PC-9 (cell line): Measurements from ENCODE around the gene SMARCA4. TPM values are rescaled to one million over a fixed set of nuclear protein-coding genes. Genes with fewer than 3 reads are reported as not detected.
A peak's percentile ranks its signal among the peaks of the same experiment; 100 is the strongest.
"Not testable (repeated sequence)": the region's sequence is repeated elsewhere in the genome, so short reads cannot be mapped to it uniquely, and the experiment has no call there.

Source experiments
- BruUV-seq: library from RNA; stranded (reverse); fragments of 400-500 nt; replicated peaks from 2 replicates; lab custom pipeline; 2021; lab: Mats Ljungman, UMichigan
- CTCF ChIA-PET: fragments of 300-600 bp; sonication (Branson Sonifier 250); formaldehyde crosslinking; loops from one replicate; lab custom pipeline; 2022; ENCODE audit warnings: antibody characterized with exemption; lab: Charles Lee
- POLR2A ChIA-PET: fragments of 300-600 bp; sonication (Branson Sonifier 250); formaldehyde crosslinking; loops from one replicate; lab custom pipeline; 2022; ENCODE audit warnings: antibody characterized with exemption; ENCODE audit not compliant: unreplicated experiment; lab: Charles Lee
- DNase-seq, 2 experiments: peaks; one replicate each; pipeline versions ENCODE4 v3.0.0 to v3.0.0-alpha.2; 2015 to 2022; ENCODE audit warnings: mixed read lengths in 1 of 2
- H2AFZ ChIP-seq: fragments of 200-600 bp; sonication (generic); 2 replicates; pipeline ENCODE4 v1.8.1; 2017; ENCODE audit warnings: antibody characterized with exemption
- H3F3A ChIP-seq: fragments of 200-600 bp; sonication (generic); 2 replicates; pipeline ENCODE4 v1.8.1; 2017; ENCODE audit warnings: antibody characterized with exemption, mild to moderate bottlenecking, low read depth; ENCODE audit not compliant: insufficient read depth
- H3K27ac ChIP-seq: fragments of 200-600 bp; sonication (generic); 2 replicates; pipeline ENCODE4 v1.6.1; 2016; ENCODE audit warnings: mixed run types
- H3K27me3 ChIP-seq: fragments of 200-600 bp; sonication (generic); 2 replicates; pipeline ENCODE4 v1.6.1; 2016; ENCODE audit warnings: low read depth, mixed run types; ENCODE audit not compliant: insufficient read depth
- H3K36me3 ChIP-seq: fragments of 200-600 bp; sonication (generic); 2 replicates; pipeline ENCODE4 v1.6.1; 2016; ENCODE audit warnings: low read depth, mixed run types
- H3K4me1 ChIP-seq: fragments of 200-600 bp; sonication (generic); replicated peaks from 2 replicates; pipeline ENCODE4 v1.6.1; 2016; ENCODE audit warnings: mixed run types; ENCODE audit not compliant: insufficient read depth
- H3K4me2 ChIP-seq: fragments of 200-600 bp; sonication (generic); 2 replicates; pipeline ENCODE4 v1.6.1; 2017; ENCODE audit warnings: mixed run types
- H3K4me3 ChIP-seq: fragments of 200-600 bp; sonication (generic); 2 replicates; pipeline ENCODE4 v1.6.1; 2016; ENCODE audit warnings: mixed run types
- H3K79me2 ChIP-seq: fragments of 200-600 bp; sonication (generic); 2 replicates; pipeline ENCODE4 v1.6.1; 2017; ENCODE audit warnings: low read depth, mixed run types
- H3K9me2 ChIP-seq: fragments of 200-600 bp; sonication (generic); 2 replicates; pipeline ENCODE4 v1.8.1; 2017; ENCODE audit warnings: mild to moderate bottlenecking; ENCODE audit not compliant: insufficient read depth
- H3K9me3 ChIP-seq: fragments of 200-600 bp; sonication (generic); 2 replicates; pipeline ENCODE4 v1.8.1; 2016; ENCODE audit warnings: low read depth; ENCODE audit not compliant: insufficient read depth
- H4K20me1 ChIP-seq: fragments of 200-600 bp; sonication (generic); 2 replicates; pipeline ENCODE4 v1.8.1; 2017; ENCODE audit not compliant: insufficient read depth
- EZH2 ChIP-seq: fragments of 200-600 bp; sonication (generic); IDR thresholded peaks from 2 replicates; pipeline ENCODE4 v1.8.0; 2017; ENCODE audit warnings: antibody characterized with exemption, low read depth
- intact Hi-C: fragments of 100-400 bp; cut with micrococcal nuclease; formaldehyde crosslinking; loops from one replicate; pipeline ENCODE4 v1.10.0; 2022; ENCODE audit not compliant: unreplicated experiment
- total RNA-seq: library from RNA; stranded (reverse); gene quantifications from 2 replicates; pipeline ENCODE4 v1.2.3, GENCODE V29; 2021
- TF ChIP-seq, protein P1 (sequence below): fragments of 200-600 bp; sonication (generic); conservative IDR thresholded peaks from 2 replicates; pipeline ENCODE4 v1.6.1; 2017; ENCODE audit warnings: mixed run types, antibody characterized with exemption, mild to moderate bottlenecking, moderate library complexity

The SMARCA4 gene
- total RNA-seq, 1 experiment from 2014 or later = 136 TPM

DNA sequence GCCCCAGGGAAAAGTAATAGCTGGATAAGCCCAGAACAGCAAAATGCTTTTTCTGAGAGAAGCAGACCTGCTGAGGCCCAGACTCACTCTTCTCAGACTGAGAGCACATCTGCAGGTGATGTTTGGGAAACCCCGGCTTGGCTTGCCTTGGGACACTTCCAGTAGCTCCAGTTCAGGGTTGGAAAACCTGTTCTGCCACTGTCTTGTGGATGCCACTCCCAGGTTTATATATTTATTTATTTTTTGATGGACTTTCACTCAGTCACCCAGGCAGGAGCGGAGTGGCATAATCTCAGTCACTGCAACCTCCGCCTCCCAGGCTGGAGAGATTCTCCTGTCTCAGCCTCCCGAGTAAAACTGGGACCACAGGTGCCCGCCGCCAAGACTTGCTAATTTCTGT lies 8.0 kb upstream of the SMARCA4 start:
- no peak for TF ChIP-seq EZH2
- TF ChIP-seq, protein P1, sequence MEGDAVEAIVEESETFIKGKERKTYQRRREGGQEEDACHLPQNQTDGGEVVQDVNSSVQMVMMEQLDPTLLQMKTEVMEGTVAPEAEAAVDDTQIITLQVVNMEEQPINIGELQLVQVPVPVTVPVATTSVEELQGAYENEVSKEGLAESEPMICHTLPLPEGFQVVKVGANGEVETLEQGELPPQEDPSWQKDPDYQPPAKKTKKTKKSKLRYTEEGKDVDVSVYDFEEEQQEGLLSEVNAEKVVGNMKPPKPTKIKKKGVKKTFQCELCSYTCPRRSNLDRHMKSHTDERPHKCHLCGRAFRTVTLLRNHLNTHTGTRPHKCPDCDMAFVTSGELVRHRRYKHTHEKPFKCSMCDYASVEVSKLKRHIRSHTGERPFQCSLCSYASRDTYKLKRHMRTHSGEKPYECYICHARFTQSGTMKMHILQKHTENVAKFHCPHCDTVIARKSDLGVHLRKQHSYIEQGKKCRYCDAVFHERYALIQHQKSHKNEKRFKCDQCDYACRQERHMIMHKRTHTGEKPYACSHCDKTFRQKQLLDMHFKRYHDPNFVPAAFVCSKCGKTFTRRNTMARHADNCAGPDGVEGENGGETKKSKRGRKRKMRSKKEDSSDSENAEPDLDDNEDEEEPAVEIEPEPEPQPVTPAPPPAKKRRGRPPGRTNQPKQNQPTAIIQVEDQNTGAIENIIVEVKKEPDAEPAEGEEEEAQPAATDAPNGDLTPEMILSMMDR = no peak
- Histone ChIP-seq H3K4me1 (peaks cover 37% of the 10 kb centered on the region), H2AFZ (no peak overlapping the region), H3K27ac (peak overlapping the region; percentile 37), H3K4me3 (no peak overlapping the region), H3K4me2 (peak overlapping the region; percentile 68), H4K20me1 (no peaks in the 10 kb centered on the region), H3F3A (peaks cover 37% of the 10 kb centered on the region), H3K27me3 (no peaks in the 10 kb centered on the region), H3K79me2 (no peaks in the 10 kb centered on the region), H3K9me3 (no peaks in the 10 kb centered on the region), H3K9me2 (no peaks in the 10 kb centered on the region), H3K36me3 (no peaks in the 10 kb centered on the region)
- ChIA-PET CTCF (interaction anchor here (0.6 kb wide), 1 partner anchor 308 kb away, joined by 5 read pairs; no protein-coding TSS in a partner anchor), POLR2A (interaction anchor here (0.5 to 0.6 kb wide), 4 partner anchors 22 to 288 kb away, joined by 3 to 7 read pairs (median 5); no protein-coding TSS in a partner anchor)
- BruUV-seq = no TSS peak
- intact Hi-C loops = no loop called here
- peak; percentile 67 to 84 for DNase-seq

DNA sequence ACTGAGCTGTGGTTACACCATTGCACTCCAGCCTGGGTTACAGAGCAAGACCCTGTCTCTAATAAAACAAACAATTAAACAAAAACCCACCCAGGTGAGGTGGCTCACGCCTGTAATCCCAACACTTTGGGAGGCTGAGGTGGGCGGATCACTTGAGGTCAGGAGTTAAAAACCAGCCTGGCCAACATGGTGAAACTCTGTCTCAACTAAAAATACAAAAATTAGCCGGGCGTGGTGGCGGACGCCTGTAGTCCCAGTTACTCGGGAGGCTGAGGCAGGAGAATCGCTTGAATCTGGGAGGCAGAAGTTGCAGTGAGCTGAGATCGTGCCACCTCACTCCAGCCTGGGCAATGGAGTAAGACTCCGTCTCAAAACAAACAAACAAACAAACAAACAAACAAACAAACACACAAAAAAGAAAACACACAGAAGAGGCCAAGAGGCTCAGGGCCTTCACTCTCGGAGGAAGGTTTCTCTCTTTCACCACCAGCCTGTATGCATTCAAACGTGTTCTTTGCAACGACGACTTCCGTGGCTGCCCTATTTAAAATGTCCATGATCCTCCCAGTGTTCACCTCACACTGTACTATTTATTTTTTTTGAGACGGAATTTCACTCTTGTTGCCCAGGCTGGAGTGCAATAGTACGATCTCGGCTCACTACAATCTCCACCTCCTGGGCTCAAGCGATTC lies 1.4 kb upstream of the SMARCA4 start:
- H3K9me2 ChIP-seq, H3K9me3 ChIP-seq, BruUV-seq, H3K36me3 ChIP-seq, intact Hi-C loops, H3K27me3 ChIP-seq, CTCF ChIA-PET, DNase-seq, H3F3A ChIP-seq: not testable (repeated sequence)
- Histone ChIP-seq H3K4me3 (peak overlapping the region; percentile 81), H3K27ac (peak overlapping the region; percentile 60), H3K4me1 (peaks cover 31% of the 10 kb centered on the region), H2AFZ (peak overlapping the region; percentile 87), H3K79me2 (peaks cover 51% of the 10 kb centered on the region), H4K20me1 (peaks cover 22% of the 10 kb centered on the region), H3K4me2 (peak overlapping the region; percentile 93)
- POLR2A ChIA-PET = interaction anchor here (0.6 kb wide), 1 partner anchor 13 kb away, joined by 8 read pairs; no protein-coding TSS in a partner anchor

DNA sequence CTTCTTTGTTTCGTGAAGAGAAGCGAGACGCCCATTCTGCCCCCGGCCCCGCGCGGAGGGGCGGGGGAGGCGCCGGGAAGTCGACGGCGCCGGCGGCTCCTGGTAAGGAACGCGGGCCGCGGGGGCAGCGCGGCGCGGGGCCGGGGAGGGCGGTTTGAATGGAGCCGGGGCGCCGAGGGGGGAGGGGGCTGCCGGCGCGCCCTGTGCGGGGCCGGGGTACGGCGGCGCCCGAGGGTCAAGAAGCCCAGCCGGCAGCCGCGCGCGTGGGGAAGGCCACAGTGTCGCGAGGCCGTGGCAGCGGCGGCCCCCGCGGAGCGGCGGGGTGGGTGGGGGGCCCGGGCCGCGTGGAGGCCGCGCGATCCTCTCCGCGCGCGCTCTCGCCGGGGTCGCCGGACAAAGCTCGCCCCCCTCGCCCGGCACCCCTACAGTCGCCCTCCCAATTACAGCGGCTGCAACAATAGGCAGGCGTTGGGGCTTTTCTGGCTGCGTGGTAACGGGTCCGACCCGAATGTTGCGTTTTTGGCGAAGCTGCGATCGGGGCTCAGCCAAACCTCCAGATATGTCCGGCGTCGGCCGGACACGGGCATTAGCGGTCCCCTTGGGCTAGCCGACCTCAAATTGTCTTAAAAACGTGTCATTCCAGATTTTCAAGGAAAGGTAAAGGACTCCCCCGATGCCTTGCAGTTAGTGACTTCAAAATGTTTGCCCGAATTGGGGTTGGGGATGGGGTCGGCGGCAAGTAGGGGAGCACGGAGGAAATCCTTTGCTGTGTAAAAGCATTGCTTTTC lies 437 bp downstream of the SMARCA4 start:
- ChIA-PET POLR2A (interaction anchor here (1.0 kb wide), 1 partner anchor 22 kb away, joined by 4 read pairs; no protein-coding TSS in a partner anchor), CTCF (no interaction called here)
- Histone ChIP-seq H3K36me3 (no peaks in the 10 kb centered on the region), H3K27ac (no peak overlapping the region), H4K20me1 (peaks cover 40% of the 10 kb centered on the region), H3K4me2 (peak overlapping the region; percentile 80), H3K4me3 (peak overlapping the region; percentile 70), H2AFZ (peak overlapping the region; percentile 75), H3K4me1 (peaks cover 29% of the 10 kb centered on the region), H3K9me2 (no peaks in the 10 kb centered on the region), H3F3A (peaks cover 3% of the 10 kb centered on the region; the same call in 1 of the 2 replicates), H3K79me2 (peaks cover 69% of the 10 kb centered on the region), H3K9me3 (no peaks in the 10 kb centered on the region), H3K27me3 (no peaks in the 10 kb centered on the region)
- peak in 1 of 2 experiments; percentile 15 for DNase-seq
- BruUV-seq = no TSS peak
- intact Hi-C loops = loop anchor here (5.0 kb wide), 1 partner anchor 126 kb away; the partner anchor contains the start of gene LDLR
- no peak for TF ChIP-seq EZH2
- TF ChIP-seq, protein P1 = no peak
